ENCODE measurements around the gene CIITA.
"Not testable (repeated sequence)": the region's sequence is repeated elsewhere in the genome, so short reads cannot be mapped to it uniquely, and the experiment has no call there.

Gene CIITA

GRCh38 chr16:10934325-10935107 is 57.5 kb downstream of the CIITA start:
- no peak for DNase-seq (ENCODE audit: low read depth in 1 of 2, low spot score in 1 of 2)

GRCh38 chr16:10935226-10935915 is 58.4 kb downstream of the CIITA start:
- DNase-seq (ENCODE audit: low read depth in 1 of 2, low spot score in 1 of 2), result no peak

- no peak for DNase-seq (ENCODE audit: low read depth in 1 of 2, low spot score in 1 of 2)
These were observed 59.4 kb downstream of the CIITA start for GRCh38 chr16:10936272-10936984.

DNA sequence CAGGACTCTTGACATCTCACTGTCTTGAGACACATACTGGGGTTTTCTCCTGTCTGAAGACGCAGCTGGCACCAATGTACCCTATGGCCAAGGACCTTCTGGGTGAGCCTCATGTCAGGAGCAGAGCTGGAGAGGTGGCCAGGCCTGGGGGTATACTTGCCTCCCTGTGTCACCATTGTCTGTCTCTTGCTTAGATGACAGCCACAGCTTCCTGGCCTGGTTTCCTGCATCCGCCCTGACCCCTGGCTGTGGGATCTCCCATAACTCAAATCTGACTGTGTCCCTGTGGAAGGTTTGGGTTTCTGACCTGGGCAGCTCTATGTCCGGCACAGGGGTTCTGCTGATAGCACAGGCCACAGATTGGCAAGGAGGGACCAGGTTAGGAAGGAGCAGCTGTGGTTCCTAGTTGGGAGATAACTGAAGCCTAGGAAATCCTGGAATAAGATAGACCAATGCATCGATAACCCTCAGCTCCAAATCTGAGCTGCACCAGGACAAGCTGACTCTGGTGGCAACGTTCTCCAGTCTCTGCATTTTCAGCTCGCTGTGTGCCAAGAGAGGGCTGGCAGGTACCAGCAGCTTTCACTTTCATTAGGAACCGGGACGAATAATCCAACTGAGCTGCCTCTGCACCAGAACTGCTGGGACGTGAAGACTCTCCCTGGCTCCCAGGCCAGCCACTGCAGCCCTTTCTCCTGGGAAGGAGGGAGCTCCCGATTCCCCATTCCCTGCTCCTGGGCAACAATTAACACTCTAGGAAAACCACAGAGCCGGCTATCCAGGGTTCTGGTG is 60.3 kb downstream of the CIITA start:
- DNase-seq (ENCODE audit: low read depth in 1 of 2, low spot score in 1 of 2), result no peak

GRCh38 chr16:10938321-10938720 is 61.3 kb downstream of the CIITA start:
- no peak for DNase-seq (ENCODE audit: low read depth in 1 of 2, low spot score in 1 of 2)

DNA sequence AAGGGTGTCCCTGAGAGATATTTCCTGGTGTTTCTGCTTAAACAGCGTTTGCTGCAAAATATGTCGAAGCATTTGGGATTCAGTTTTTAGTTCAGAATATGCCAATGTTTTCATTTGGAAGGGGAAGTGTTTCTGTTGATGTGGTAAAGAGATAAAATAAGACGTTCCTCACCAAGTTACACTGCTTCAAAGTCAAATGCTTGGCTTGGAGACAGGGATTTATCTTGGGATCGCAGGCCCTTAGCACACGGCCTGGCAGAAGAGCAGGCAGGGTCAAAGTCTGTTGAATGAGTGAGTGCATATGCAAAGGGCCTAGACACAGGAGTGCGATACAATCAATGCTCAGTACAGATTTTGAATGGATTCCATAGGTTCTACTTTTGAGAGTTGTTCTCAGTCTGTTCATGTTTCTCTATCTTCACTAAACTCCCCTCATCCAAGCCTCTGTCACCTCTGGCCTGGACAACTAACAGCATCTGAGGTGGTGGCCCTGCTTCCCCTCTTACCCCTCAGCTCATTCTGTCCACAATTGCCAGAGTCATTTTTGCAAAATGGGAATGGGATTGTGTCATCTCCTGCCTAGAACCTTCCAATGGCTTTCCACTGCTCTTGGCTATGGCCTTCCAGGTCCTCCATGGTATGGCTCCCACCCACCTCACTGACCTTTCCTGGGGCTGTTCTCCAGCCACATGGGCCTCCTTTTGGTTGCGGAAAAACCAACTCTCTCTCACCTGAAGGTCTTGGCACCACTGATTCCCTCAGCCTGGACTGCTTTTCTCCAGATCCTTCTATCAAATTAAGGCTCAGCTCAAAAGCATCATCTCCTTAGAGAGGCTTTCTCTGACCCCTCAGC is 62.0 kb downstream of the CIITA start:
- no peak for DNase-seq (ENCODE audit: low read depth in 1 of 2, low spot score in 1 of 2)

DNA sequence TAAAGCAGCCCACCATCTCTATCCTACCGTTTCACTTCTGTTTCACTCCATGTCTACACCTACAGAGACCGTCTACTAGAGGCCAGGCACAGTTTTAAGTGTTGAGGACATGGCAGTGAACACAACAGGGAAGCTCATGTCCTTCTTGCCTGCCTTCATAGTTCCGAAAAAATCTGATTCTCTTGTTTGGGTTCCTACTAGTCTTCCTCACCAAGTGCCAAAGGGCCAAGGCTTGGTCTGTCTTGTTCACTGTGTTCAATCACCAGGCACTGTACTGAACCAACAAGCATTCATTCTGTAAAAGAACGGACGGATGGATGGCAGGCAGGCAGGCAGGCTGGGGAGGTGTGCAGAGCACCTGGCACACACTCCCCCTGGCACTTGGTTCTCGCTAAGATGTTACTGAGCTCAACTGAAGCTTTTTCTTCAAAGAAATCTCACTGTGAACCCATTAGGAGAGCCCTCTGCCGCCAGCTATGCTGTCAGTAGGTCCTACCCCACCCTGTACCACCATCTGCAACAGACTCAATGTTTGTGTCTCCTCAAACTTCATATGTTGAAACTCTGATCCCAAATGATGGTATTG is 62.7 kb downstream of the CIITA start:
- DNase-seq (ENCODE audit: low read depth in 1 of 2, low spot score in 1 of 2), result no peak

GRCh38 chr16:10940501-10941079 is 63.6 kb downstream of the CIITA start:
- DNase-seq (ENCODE audit: low read depth in 1 of 2, low spot score in 1 of 2), result no peak

DNA sequence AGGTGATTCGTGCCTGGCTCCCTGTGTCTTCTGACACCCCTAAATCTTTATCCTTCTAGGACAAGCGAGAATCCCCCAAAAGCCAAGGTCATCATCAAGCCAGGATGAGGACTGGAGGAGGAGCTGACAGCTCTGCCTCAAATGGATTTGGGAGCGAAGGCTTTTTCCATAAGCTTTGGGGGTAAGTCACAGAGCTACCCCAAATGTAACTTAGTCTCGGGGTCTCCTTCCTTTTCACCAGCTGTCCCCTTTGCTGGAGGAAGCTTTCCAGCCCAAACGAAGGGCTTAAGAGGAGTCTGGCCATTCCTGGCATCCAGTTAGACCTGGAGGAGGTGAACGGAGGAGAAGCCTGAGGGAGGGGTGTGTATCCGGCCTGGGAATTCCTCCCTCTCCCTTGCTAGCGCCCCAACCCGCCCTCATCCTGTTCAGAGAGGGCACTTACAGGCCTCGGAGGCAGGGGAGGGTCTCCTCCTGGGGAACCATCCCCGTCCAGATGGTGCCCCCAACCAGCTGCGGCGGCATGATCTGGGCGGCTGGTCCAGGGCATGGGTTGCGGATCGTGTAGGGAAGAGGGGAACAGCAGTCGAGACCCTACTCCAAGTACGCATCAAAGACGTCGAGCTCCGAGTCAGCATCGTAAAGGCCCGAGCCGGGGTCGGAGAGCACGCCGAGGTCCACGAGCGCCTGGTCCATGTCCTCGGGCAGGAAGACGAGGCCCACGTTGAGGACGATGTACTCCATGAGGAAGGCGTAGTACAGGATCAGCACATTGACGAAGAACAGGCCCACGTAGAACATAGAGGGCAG is 64.3 kb downstream of the CIITA start:
- DNase-seq (ENCODE audit: low read depth in 1 of 2, low spot score in 1 of 2), result no peak

- not testable (repeated sequence) for DNase-seq (ENCODE audit: low read depth in 1 of 2, low spot score in 1 of 2)
These were observed 64.9 kb downstream of the CIITA start for GRCh38 chr16:10941935-10942351.

GRCh38 chr16:10942352-10943063 is 65.5 kb downstream of the CIITA start, which contains the start of gene DEXI:
DEXI (minus strand) TSS chr16:10942468; CDS start chr16:10942005, 463 bp downstream.
- peak; percentile 88 to 94 for DNase-seq (ENCODE audit: low read depth in 1 of 2, low spot score in 1 of 2)

- DNase-seq (ENCODE audit: low read depth in 1 of 2, low spot score in 1 of 2), result no peak
These were observed 66.0 kb downstream of the CIITA start for GRCh38 chr16:10943064-10943353.

- peak; percentile 93 to 94 for DNase-seq (ENCODE audit: low read depth in 1 of 2, low spot score in 1 of 2)
These were observed 67.5 kb downstream of the CIITA start, which contains the start of gene CLEC16A for GRCh38 chr16:10944249-10945064. CLEC16A (plus strand) TSS chr16:10944564; CDS start chr16:10944718, 154 bp downstream.

GRCh38 chr16:10945065-10945787 is 68.2 kb downstream of the CIITA start:
- no peak for DNase-seq (ENCODE audit: low read depth in 1 of 2, low spot score in 1 of 2)

- no peak for DNase-seq (ENCODE audit: low read depth in 1 of 2, low spot score in 1 of 2)
These were observed 69.3 kb downstream of the CIITA start for GRCh38 chr16:10946308-10946707.

GRCh38 chr16:10947211-10947787 is 70.3 kb downstream of the CIITA start:
- DNase-seq (ENCODE audit: low read depth in 1 of 2, low spot score in 1 of 2), result no peak

Data from activated T-helper 1 cell treated with anti-CD3 and anti-CD28 coated beads, Interleukin-2, amount 50 U/mL, for 16 hours (primary cell).